WERI-Rb-1 (cell line): Measurements from ENCODE around the gene TEKT2.

Experiments used
- DNase-seq: peaks from one replicate; pipeline ENCODE4 v3.0.0-alpha.2; 2020
- H3K27ac ChIP-seq: fragments of 250-450 bp; sonication (Bioruptor Pico); 2 replicates; pipeline ENCODE4 v1.5.1; 2020; ENCODE audit warnings: mild to moderate bottlenecking, moderate library complexity
- H3K27me3 ChIP-seq: fragments of 250-450 bp; sonication (Bioruptor Pico); 2 replicates; pipeline ENCODE4 v1.5.1; 2021; ENCODE audit warnings: mild to moderate bottlenecking, low read depth, moderate library complexity; ENCODE audit not compliant: insufficient read depth, severe bottlenecking
- H3K36me3 ChIP-seq: fragments of 250-450 bp; sonication (Bioruptor Pico); 2 replicates; pipeline ENCODE4 v1.5.1; 2020; ENCODE audit warnings: mild to moderate bottlenecking, moderate library complexity
- H3K4me3 ChIP-seq: 2 replicates; pipeline ENCODE4 v1.5.1; 2011; ENCODE audit warnings: low read depth, mild to moderate bottlenecking, control low read depth, low read length
- H3K9me3 ChIP-seq: fragments of 250-450 bp; sonication (Bioruptor Pico); 2 replicates; pipeline ENCODE4 v1.5.1; 2021; ENCODE audit warnings: mild to moderate bottlenecking, moderate library complexity; ENCODE audit not compliant: severe bottlenecking
- TF ChIP-seq, protein P1 (sequence below): IDR thresholded peaks from 2 replicates; pipeline ENCODE4 v1.5.1; 2011; ENCODE audit warnings: low read depth, mild to moderate bottlenecking, control low read depth, inconsistent platforms, low read length

Gene TEKT2

DNA sequence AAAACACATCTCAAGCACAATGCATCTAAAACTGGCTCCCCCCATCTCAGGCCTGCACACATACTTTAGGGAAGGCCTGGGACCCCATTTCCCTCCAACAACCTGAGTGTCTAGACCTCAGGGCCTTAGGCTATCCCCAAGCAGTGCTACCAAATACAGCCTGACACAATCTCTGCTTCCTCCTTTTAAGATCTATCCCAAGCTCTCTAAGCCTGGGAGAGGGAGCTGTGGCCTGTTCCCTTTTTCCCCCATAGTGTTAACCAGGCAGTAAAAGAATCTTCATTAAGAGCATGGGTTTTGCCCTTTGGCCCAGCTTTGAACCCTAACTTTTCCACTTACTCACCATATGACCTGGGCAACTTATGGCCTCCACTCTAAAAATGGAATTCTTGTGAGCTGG lies 51.9 kb downstream of the TEKT2 start:
- H3K36me3 ChIP-seq = peaks cover 32% of the 10 kb centered on the region
- no peaks in the 10 kb centered on the region for H3K27me3 ChIP-seq
- TF ChIP-seq, protein P1, sequence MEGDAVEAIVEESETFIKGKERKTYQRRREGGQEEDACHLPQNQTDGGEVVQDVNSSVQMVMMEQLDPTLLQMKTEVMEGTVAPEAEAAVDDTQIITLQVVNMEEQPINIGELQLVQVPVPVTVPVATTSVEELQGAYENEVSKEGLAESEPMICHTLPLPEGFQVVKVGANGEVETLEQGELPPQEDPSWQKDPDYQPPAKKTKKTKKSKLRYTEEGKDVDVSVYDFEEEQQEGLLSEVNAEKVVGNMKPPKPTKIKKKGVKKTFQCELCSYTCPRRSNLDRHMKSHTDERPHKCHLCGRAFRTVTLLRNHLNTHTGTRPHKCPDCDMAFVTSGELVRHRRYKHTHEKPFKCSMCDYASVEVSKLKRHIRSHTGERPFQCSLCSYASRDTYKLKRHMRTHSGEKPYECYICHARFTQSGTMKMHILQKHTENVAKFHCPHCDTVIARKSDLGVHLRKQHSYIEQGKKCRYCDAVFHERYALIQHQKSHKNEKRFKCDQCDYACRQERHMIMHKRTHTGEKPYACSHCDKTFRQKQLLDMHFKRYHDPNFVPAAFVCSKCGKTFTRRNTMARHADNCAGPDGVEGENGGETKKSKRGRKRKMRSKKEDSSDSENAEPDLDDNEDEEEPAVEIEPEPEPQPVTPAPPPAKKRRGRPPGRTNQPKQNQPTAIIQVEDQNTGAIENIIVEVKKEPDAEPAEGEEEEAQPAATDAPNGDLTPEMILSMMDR = no peak
- DNase-seq = no peak
- no peak overlapping the region for H3K4me3 ChIP-seq
- no peak overlapping the region for H3K27ac ChIP-seq
- no peaks in the 10 kb centered on the region for H3K9me3 ChIP-seq

DNA sequence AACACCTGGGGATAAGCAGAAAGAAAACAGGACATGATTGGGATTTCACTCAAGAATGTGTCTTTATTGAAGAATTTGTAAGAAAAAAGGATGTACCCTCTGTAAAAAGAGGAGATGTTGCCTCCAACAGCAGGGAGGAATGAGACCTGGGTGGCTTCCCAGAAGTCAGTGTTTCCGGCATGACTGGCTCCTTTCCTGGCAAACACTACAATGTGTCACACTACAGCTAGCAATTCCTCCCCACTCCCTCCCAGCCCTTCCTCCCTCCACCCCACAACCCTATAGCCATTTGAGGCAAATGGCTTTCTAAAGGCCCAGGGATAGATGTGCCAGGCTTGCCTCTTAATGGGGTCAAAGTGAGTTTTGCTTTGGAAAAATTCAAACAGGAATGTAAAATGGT lies 52.6 kb downstream of the TEKT2 start:
- H3K9me3 ChIP-seq = no peaks in the 10 kb centered on the region
- TF ChIP-seq, protein P1 = no peak
- H3K27ac ChIP-seq = no peak overlapping the region
- H3K36me3 ChIP-seq = peaks cover 32% of the 10 kb centered on the region
- H3K27me3 ChIP-seq = no peaks in the 10 kb centered on the region
- H3K4me3 ChIP-seq = no peak overlapping the region
- DNase-seq = no peak

DNA sequence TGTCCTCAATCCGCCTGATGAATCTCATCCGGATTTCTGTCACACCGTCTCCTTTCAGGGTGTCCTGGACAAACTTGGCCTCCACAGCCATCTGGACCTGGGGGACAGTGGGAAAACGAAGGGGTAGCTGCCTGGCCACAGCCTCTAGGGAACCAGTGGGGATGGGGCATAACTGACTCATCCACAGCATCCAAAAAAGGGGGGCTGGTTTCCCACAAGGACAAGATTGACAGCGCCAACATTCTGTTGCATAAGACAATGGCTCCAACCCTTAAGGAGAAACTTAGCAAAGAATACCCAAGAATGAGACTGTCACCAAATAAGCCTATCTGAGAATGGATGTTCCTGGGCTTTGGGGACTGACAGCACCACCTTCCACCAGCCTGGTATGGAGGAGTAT lies 53.3 kb downstream of the TEKT2 start:
- Histone ChIP-seq H3K4me3 (no peak overlapping the region), H3K36me3 (peaks cover 32% of the 10 kb centered on the region), H3K27ac (peak overlapping the region; percentile 4; the same call in 1 of the 2 replicates), H3K9me3 (no peaks in the 10 kb centered on the region), H3K27me3 (no peaks in the 10 kb centered on the region)
- TF ChIP-seq, protein P1 = no peak
- DNase-seq = peak; percentile 37

DNA sequence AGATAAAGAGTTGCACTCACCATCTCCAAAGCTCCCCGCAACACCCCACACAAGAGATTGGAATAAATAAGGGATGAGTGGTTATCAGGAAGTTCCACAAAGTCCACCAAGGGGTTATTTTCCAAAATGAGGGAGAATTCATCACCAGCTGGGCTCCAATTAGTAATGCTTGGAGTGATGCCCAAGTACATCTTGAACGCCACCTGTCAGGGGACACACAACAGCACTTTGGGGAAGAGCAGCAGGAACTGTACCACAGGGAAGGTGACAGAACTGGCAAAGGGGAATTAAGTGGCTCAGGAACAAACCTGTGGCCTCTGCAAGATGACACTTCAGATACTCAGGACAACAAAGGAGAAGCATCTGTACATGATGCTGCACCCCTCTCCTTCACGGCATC lies 53.9 kb downstream of the TEKT2 start:
- Histone ChIP-seq H3K9me3 (no peaks in the 10 kb centered on the region), H3K27me3 (no peaks in the 10 kb centered on the region), H3K27ac (no peak overlapping the region; the same call in 1 of the 2 replicates), H3K4me3 (no peak overlapping the region), H3K36me3 (peaks cover 32% of the 10 kb centered on the region)
- TF ChIP-seq, protein P1 = no peak
- DNase-seq = no peak
